ENCODE measurements around the gene PUS7L.

Gene PUS7L

DNA sequence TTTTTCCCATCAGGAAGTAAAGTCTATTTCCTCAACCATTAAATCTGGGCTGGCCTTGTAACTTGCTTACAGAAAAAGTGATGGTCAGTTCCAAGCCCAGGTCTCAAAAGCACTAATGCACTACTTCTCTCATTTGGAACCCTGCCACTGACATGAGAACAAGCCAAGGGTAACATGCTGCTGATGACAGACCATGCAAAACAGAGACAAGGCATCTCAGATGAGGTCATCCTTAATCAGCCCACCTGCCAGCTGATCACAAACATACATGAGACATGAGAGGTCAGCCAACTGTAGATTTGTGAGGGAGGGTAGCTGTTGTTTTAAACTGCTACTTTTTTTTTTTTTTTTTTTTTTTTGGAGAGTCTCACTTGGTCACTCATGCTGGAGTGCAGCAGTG lies 31.4 kb upstream of the PUS7L start:
- no peaks in the 10 kb centered on the region for H3K9me3 ChIP-seq (replicated peaks in 1 of 11)
- H4K20me1 ChIP-seq, result no peaks in the 10 kb centered on the region
- H3K27me3 ChIP-seq, result no peaks in the 10 kb centered on the region
- no peak for TF ChIP-seq Cebpa-rat (IDR thresholded peaks at IDR 0.05)
- H3K4me3 ChIP-seq, result no peak overlapping the region
- H3K9ac ChIP-seq, result no peak overlapping the region
- H3K4me2 ChIP-seq, result no peak overlapping the region
- peaks cover 39 to 60% (median 49%) of the 10 kb centered on the region in 11 experiments for H3K36me3 ChIP-seq
- no peaks in the 10 kb centered on the region for H3K4me1 ChIP-seq
- no peak overlapping the region for H3K27ac ChIP-seq

DNA sequence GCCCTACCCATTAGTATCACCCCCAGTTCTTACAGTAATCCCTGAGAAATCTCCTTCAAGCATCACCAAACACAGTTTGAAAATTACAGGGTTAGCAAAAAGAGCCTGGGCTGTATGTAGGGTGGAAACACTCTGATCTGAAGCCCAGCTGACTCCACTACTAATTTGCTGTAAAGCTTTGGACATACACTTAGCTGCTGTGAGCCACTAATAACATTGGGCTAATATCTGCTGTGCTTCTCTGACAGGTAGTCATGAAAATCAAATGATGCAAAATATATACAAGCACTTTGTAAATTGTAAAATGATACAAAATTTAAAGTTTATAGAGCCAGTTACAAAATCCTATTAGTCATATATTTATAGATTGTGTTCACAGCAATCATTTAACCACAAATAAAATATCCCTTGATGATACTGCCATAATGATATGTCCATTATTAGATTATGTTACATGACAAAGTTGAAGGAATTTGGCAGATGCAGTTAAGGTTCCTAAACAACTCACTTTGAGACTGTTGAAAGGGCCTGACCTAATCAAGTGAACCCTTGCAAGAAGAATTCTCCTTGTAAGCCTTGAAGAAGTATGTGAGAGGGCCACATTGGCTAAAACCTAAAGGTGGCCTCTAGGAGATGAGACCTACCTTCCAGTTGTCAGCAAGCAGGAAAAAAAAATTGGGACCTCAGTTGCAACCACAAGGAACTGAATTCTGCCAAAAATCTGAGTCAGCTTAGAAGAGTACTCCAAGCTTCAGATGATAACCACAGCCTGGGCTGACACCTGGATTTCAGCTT lies 28.5 kb upstream of the PUS7L start:
- no peaks in the 10 kb centered on the region for H3K4me1 ChIP-seq
- peaks cover 57 to 77% (median 68%) of the 10 kb centered on the region in 11 experiments for H3K36me3 ChIP-seq
- H4K20me1 ChIP-seq, result no peaks in the 10 kb centered on the region
- no peak overlapping the region for H3K4me2 ChIP-seq
- H3K4me3 ChIP-seq, result no peak overlapping the region
- no peaks in the 10 kb centered on the region for H3K27me3 ChIP-seq
- no peaks in the 10 kb centered on the region for H3K9me3 ChIP-seq (replicated peaks in 1 of 11)
- H3K27ac ChIP-seq, result no peak overlapping the region
- no peak overlapping the region for H3K9ac ChIP-seq
- no peak for TF ChIP-seq Cebpa-rat (IDR thresholded peaks at IDR 0.05)

DNA sequence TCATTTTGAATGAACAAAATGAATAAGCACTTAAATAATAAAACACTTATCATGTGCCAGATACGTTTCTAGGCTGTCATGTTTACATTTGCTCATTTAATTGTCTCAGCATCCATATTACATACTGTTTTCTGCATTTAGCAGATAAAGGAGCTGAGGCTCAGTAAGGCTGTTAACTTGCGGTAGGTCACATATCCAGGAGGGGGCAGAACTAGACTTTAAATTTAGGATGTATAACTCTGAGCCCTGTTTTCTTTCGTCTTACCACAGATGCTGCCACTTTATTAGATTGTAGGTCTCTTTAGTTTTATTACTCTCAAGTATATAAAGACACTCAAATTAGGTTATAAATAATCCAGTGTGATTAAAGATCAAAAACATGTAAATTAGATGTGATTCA lies 17.9 kb upstream of the PUS7L start:
- TF ChIP-seq Cebpa-rat (IDR thresholded peaks at IDR 0.05), result no peak
- Histone ChIP-seq H3K27me3 (no peaks in the 10 kb centered on the region), H3K9me3 (replicated peaks in 1 of 11) (no peaks in the 10 kb centered on the region), H3K9ac (no peak overlapping the region), H3K27ac (no peak overlapping the region), H3K4me3 (no peak overlapping the region), H3K4me2 (no peak overlapping the region), H3K4me1 (no peaks in the 10 kb centered on the region), H4K20me1 (no peaks in the 10 kb centered on the region), H3K36me3 (peaks cover 84 to 100% (median 92%) of the 10 kb centered on the region in 11 experiments)

DNA sequence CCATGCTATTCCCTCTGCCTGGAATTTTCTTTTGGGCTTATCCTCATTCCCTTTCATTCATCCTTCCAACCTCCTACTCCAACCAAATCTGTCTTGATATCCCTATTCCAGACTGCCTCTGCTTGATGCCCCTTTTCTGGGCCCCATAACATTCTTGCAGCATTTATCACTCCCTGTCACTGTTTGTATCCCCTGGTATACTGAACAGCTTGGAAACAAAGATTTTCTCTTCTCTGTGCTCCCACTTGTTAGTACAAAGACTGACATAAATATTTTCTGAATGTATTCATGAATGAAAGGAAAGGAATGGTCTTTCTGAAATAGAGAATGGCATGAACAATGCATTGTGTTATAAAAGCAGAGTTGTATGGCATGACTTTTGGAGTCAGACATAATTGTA lies 7.7 kb upstream of the PUS7L start:
- no peak overlapping the region for H3K4me3 ChIP-seq
- peaks cover 0 to 28% (median 5%) of the 10 kb centered on the region in 11 experiments; a peak in 9 of 22 replicates for H4K20me1 ChIP-seq
- peaks cover 0 to 17% (median 11%) of the 10 kb centered on the region in 10 experiments; a peak in 16 of 20 replicates for H3K4me1 ChIP-seq
- H3K27me3 ChIP-seq, result no peaks in the 10 kb centered on the region
- H3K36me3 ChIP-seq, result peaks cover 44 to 59% (median 54%) of the 10 kb centered on the region in 11 experiments
- TF ChIP-seq Cebpa-rat (IDR thresholded peaks at IDR 0.05), result no peak
- H3K9me3 ChIP-seq (replicated peaks in 1 of 11), result no peaks in the 10 kb centered on the region
- no peak overlapping the region for H3K9ac ChIP-seq
- no peak overlapping the region for H3K27ac ChIP-seq
- H3K4me2 ChIP-seq, result no peak overlapping the region

DNA sequence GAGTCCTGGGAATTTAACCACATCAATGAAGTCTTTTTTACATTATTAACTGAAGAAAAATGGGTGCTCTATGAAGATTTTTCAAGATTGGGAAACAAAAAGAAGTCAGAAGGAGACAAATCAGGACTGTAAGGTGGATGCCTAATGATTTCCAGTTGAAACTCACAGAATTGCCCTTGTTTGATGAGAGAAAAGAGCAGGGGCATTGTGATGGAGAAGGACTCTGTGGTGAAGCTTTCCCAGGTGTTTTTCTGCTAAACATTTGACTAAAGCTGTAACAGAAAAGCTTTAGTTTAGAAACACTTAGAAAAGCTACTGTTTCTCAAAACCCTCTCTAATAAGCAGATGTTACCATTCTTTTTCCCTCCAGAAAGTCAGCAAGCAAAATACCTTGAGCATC lies 5.9 kb upstream of the PUS7L start:
- Histone ChIP-seq H3K4me1 (peaks cover 13 to 35% (median 27%) of the 10 kb centered on the region in 10 experiments), H3K27me3 (no peaks in the 10 kb centered on the region), H4K20me1 (peaks cover 0 to 32% (median 7%) of the 10 kb centered on the region in 11 experiments; a peak in 11 of 22 replicates), H3K4me2 (no peak overlapping the region), H3K9me3 (replicated peaks in 1 of 11) (no peaks in the 10 kb centered on the region), H3K36me3 (peaks cover 30 to 44% (median 39%) of the 10 kb centered on the region in 11 experiments), H3K4me3 (no peak overlapping the region), H3K27ac (no peak overlapping the region), H3K9ac (no peak overlapping the region)
- no peak for TF ChIP-seq Cebpa-rat (IDR thresholded peaks at IDR 0.05)

DNA sequence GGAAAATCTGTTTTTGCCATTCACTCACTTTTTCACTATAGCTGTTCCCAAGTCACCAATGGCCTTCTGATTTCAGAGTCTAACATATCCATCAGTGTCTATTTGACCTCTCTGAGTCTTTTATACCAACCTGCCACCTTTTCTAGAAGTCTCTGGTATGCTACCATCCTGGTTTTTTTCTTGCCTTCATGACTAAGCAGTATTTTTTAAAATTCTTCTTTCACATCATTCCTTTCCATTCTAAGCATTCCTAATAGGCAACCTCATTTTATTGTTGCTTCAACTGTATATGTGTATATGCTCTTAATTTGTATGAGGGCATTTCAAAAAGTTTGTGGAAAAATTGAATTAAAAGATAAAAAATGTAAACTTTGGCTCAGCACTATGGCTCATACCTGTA lies 5.2 kb upstream of the PUS7L start:
- Histone ChIP-seq H3K36me3 (peaks cover 22 to 36% (median 31%) of the 10 kb centered on the region in 11 experiments; a peak in 21 of 22 replicates), H3K4me3 (no peak overlapping the region), H3K4me2 (no peak overlapping the region), H3K27ac (no peak overlapping the region), H3K9me3 (replicated peaks in 1 of 11) (no peaks in the 10 kb centered on the region), H4K20me1 (peaks cover 0 to 32% (median 7%) of the 10 kb centered on the region in 11 experiments; a peak in 11 of 22 replicates), H3K4me1 (peaks cover 14 to 37% (median 29%) of the 10 kb centered on the region in 10 experiments), H3K27me3 (no peaks in the 10 kb centered on the region), H3K9ac (no peak overlapping the region)
- no peak for TF ChIP-seq Cebpa-rat (IDR thresholded peaks at IDR 0.05)

DNA sequence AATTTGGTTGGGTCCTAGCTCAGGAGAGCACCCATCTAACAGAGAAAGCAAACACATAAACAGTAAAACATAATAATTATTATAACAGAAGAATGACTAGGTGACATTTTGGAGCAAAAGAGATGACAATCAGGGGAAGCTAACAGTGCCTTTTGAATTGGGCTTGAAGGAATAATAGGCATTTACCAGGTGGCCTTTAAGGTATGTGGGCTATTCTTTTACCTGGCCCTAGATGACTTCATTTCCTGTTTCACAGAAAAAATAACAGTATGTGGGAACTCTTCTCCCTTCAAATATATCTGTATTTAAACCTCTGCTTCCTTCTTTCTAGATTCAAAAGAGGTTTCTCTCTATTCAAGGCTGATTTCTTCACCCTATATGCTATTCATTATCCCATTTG lies 4.0 kb upstream of the PUS7L start:
- peak overlapping the region in 5 of 11 experiments; percentile 18 to 95 (median 86); a peak in 5 of 22 replicates for H3K4me2 ChIP-seq
- no peak overlapping the region for H3K9ac ChIP-seq
- H3K4me3 ChIP-seq, result no peak overlapping the region

DNA sequence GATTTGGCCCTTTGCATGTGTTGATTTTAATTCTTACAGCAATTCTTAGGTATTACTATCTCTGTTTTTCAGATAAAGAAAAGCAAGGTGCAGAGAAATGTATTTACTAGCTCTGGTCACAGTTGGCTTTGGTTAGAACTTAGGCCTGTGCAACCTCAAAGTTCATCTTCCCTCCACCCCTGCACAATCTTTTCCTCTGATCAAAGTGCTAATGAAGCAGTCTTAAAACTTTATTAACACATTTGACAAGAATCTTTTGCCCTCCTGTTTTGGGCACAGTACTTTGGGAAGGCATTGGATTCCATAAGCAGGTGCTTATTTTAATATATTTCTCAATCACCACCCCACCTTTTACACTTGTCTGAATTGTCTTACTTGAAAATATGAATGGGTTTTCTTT lies 2.9 kb upstream of the PUS7L start:
- Histone ChIP-seq H3K4me3 (0 out of 20 replicates have a peak overlapping the region, but pooled peaks of 1 of the 10 experiments have one; percentile 78), H3K36me3 (peaks cover 9 to 24% (median 21%) of the 10 kb centered on the region in 11 experiments; a peak in 16 of 22 replicates), H3K27ac (no peak overlapping the region), H3K4me2 (peak overlapping the region; percentile 50 to 95 (median 90)), H3K9me3 (replicated peaks in 1 of 11) (no peaks in the 10 kb centered on the region), H3K9ac (no peak overlapping the region), H4K20me1 (peaks cover 0 to 31% (median 7%) of the 10 kb centered on the region in 11 experiments; a peak in 11 of 22 replicates), H3K27me3 (no peaks in the 10 kb centered on the region), H3K4me1 (peaks cover 24 to 52% (median 42%) of the 10 kb centered on the region in 10 experiments)
- TF ChIP-seq Cebpa-rat (IDR thresholded peaks at IDR 0.05), result no peak

More for the DNA sequence above, 4.0 kb upstream of the PUS7L start:
- H3K9me3 ChIP-seq (replicated peaks in 1 of 11), result no peaks in the 10 kb centered on the region
- H3K27ac ChIP-seq, result no peak overlapping the region
- no peaks in the 10 kb centered on the region for H3K27me3 ChIP-seq
- peaks cover 0 to 32% (median 7%) of the 10 kb centered on the region in 11 experiments; a peak in 11 of 22 replicates for H4K20me1 ChIP-seq
- no peak for TF ChIP-seq Cebpa-rat (IDR thresholded peaks at IDR 0.05)
- H3K4me1 ChIP-seq, result peaks cover 20 to 43% (median 35%) of the 10 kb centered on the region in 10 experiments
- peaks cover 10 to 25% (median 22%) of the 10 kb centered on the region in 11 experiments; a peak in 16 of 22 replicates for H3K36me3 ChIP-seq

DNA sequence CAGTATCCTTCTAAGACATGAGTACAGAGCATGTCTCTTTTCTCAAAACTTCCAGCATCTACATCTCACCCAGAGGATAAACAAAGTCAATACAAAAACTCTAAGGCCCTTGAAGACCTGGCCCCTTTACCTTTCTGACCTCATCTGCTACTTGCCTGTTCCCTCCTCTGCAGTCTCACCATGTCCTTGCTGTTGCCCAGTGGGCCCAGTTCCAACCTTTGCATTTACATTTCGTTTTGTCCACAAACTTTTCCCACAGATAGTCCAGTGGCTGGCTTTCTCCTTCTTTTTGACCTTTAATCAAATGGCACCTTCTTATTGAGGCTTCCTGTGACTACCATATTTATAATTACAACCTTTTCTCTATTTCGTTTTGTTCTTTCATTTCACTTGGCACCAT lies 1.8 kb upstream of the PUS7L start:
- peaks cover 24 to 52% (median 42%) of the 10 kb centered on the region in 10 experiments for H3K4me1 ChIP-seq
- peak overlapping the region in 7 of 11 experiments; percentile 83 to 91 (median 88); a peak in 9 of 22 replicates for H3K9ac ChIP-seq
- H3K9me3 ChIP-seq (replicated peaks in 1 of 11), result no peaks in the 10 kb centered on the region
- peak overlapping the region; percentile 77 to 95 (median 90) for H3K4me2 ChIP-seq
- H3K27me3 ChIP-seq, result no peaks in the 10 kb centered on the region
- H4K20me1 ChIP-seq, result peaks cover 0 to 23% (median 0%) of the 10 kb centered on the region in 11 experiments; a peak in 8 of 22 replicates
- peaks cover 8 to 27% (median 19%) of the 10 kb centered on the region in 11 experiments; a peak in 16 of 22 replicates for H3K36me3 ChIP-seq
- H3K27ac ChIP-seq, result no peak overlapping the region
- no peak for TF ChIP-seq Cebpa-rat (IDR thresholded peaks at IDR 0.05)
- peak overlapping the region; percentile 76 to 89 (median 82) for H3K4me3 ChIP-seq

Data from BLaER1 treated with 17β-estradiol and CSF1 and Interleukin-3, amounts not matched to agents 10 nM and 100 nM (cell line).